ENCODE data around the gene B3GAT1.

GRCh38 chr11:134445601-134446325 is 33.7 kb upstream of the B3GAT1 start:
- TF ChIP-seq POLR2A (IDR thresholded peaks at IDR 0.05; ENCODE audit: low read length) (no peak), GATA1 (IDR thresholded peaks at IDR 0.05; ENCODE audit: low read depth, low read length) (no peak)

Data from erythroblast (primary cell).